GM15510 (cell line): ENCODE data around the gene TERB1.

Experiments used
- POLR2A ChIP-seq: IDR thresholded peaks from 3 replicates; pipeline ENCODE4 v1.6.1; 2011; ENCODE audit warnings: borderline replicate concordance; ENCODE audit not compliant: insufficient read length; ENCODE audit errors: extremely low read depth

Gene TERB1

DNA sequence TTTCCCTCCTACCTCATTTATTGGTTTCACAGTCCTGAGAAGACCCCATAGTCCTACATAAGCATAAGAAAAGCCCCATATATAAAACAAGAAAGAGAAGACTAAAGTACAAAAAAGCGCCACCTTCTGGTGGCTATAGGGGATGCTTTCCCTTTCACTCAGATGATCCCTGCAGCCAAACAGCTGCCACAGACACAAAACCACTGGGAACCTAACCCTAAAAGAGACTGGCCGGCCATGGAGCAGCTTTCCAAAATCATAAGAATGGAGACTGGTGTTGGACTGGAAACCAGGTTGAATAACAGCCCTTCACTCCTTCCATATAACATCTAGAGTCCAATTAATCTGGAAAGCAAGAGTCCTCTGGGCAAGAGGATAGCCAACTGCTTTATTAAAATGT, 61.4 kb downstream of the TERB1 start:
- no peak for TF ChIP-seq POLR2A

DNA sequence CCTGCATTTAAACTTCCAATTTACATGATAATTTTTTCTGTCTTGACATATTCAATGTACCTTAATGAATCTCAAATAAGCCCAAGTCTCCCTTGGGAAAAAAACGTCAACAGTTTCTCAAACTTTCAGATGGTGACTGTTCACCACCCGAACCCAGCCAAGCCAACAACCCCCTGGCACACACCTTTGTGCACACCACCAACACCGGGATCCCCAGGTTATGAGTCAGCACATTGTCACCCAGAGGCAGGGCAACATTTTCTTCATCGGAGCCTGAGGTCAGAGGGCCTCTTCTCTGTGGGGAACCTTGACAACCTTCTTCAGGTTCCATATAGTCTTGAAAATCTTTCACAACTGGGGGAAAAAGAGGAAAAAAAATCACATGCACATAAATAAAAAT, 65.5 kb downstream of the TERB1 start:
- TF ChIP-seq POLR2A, result no peak

DNA sequence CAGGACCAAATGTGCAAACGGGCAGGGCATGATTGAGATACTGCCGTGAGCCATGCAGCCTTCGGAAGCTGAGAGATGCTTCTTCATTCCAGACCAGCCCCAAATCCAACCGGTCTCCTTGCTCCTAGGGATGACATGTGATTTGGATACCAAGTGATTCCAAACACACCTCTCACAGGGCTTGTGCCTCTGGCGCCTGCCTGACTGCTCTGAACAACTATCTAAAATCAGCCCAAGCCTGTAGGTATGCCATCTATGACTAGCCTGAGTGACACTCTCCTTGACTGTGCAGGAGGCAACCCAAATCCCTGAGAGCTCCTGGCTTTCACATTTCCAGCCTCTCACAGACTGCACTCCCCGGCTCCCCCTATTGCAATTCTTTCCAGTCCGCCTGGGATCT, 70.3 kb downstream of the TERB1 start:
- no peak for TF ChIP-seq POLR2A

DNA sequence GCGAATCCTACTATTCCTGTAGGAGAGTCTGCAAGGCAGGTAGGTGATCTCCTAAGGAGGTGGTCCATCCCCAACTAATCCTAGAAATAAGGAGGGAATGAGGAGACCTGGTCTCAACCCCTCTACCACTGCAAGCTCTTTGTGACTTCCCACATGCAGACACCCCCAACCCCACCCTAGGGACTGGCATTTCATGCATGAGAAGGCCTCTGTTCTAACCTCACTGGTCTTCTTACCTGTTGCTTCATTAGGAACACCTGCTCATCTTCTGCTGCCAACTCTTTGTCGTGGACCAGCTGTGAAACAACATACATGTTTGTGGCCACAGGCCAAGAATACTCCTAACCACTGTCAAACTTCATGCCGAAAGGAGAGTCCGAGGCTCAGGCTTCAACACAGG, 72.6 kb downstream of the TERB1 start:
- TF ChIP-seq POLR2A, result no peak

DNA sequence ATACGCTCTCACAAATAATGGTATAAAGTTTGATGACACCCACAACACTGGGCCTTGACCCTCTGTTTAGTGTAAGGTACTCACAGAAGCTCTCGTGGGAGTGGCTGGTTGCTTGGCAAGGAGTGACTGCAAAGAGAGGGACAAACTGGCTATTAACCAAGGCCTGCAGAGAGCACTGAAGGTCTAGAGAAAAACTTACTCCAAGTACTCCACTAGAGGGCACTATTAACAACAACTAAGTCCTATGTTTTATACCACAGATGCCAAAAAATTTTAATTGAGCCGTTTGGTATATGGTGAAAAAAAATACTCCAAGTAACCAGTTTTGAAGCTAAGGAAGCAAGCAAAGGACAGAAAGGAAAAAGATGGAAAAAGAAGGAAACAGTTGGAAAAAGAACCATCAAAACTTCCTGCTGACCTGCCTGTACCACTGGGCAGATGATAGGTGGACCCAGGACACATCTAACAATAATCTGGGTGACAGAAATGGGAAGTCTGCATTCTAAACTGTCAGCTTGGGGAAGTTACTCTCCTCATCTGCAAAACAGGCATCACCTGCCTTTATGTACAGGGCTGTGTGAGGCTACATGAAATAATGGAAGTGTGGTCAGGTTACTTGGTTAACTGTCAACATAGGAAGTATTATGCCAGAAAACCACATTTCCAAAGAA, 73.1 kb downstream of the TERB1 start:
- TF ChIP-seq POLR2A, result no peak

DNA sequence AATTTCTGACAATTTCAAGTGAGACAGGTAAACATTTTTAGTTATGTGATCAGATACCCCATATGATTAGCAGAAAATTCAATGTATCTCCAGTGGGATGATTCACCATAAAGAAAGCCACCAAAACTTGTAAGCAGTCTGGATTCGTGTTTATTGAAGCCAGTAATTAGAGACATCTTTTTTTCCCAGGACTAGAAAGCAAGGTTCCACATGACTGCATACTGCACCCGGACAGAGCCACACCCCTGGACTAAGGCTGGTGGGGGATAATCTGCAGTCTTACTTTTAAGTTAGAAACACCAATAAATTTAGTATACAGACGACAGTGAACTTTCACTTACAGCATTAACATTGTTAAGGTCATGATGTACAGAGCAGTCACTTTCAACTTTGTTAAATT, 80.6 kb downstream of the TERB1 start:
- TF ChIP-seq POLR2A, result no peak

DNA sequence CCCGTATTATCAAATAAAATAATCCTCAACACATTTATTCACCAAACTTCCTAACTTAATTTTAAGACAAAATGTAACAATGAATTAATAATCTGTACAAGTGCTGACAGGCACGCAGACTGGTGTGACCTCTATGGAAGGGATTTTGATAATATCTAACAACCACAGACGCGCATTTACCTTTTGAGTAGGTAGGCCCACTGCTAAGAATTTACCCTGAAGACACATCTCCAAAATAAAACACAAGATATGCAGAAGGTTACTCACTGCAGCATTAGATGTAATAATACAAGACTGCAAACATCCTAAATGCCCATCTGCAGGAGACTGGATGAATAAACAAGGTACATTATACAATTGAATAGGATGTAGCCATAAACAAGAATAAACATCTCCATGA, 82.1 kb downstream of the TERB1 start:
- TF ChIP-seq POLR2A, result no peak

DNA sequence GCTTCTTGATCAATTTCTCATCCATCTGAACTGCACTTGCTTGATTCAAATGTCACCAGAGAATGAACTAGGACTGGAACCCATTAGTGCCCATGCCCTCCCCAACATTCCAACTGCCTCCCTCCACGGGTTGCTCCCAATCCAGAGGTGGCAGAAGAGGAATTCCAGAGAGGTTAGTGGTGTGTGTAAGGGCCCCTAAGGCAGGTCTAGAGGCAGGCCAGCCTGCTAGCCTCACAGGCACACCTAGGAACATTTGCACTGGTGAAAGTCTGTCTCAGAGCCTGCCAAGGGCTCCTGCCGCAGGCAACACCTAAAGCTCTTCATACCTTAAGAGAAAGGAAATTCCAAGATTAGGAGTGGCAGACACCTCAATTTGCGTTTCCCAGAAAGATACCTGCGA, 83.6 kb downstream of the TERB1 start:
- no peak for TF ChIP-seq POLR2A

DNA sequence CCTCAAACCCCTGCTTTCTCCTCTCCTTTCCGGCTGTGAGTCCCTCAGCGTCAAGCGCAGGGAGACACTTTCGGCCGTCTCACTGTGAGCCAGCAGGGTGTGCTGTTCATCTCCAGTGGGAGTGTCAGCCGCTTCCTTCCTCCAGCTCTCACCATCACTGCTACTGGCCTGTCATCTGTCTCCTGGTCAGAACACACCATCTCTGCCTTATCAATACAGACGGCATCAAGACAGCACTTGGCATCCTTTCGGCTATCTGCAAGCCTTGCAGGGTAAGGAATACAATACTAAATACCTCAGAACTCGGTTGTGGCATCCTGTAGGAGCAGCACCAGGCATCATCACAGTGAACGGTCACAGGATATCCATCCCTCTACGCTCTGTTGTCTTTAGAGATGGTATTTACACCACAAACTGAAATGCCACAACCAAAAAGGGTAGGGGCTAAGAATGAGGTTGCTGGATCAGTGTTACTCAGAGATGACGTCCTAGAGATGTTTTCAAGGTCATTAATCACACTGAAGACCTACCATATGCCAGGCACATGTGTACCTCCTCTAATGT, 84.2 kb downstream of the TERB1 start:
- TF ChIP-seq POLR2A, result no peak

DNA sequence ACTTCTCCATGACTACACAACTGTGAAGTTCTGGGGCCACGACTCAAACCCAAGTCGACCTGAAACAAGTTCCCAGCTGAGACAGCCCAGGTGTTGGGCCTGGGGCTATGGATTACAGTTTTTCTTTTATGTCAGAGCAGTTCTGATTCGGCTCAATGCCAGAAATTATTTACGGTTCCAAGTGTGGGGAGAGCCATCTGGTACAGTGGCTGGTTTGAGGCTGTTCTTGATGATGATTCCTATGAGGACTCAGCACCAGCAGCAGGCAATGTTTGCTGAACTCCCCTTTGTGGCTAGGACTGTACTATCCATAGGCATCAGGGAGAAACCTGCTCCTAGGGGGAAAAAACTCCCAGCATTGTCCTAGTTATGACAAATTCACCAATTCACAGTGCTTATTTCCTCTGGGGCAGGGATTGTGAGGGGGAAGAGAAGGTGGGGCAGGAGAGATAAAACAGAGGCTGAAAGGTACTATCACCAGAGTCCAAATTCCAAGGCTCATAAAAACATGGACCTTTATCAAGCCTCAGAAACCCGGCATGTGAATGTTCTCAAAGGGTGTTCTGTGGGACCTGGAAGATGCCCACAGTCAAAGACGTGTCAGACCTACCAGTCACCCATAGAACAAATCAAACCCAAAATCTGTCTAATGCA, 86.6 kb downstream of the TERB1 start:
- TF ChIP-seq POLR2A, result no peak

DNA sequence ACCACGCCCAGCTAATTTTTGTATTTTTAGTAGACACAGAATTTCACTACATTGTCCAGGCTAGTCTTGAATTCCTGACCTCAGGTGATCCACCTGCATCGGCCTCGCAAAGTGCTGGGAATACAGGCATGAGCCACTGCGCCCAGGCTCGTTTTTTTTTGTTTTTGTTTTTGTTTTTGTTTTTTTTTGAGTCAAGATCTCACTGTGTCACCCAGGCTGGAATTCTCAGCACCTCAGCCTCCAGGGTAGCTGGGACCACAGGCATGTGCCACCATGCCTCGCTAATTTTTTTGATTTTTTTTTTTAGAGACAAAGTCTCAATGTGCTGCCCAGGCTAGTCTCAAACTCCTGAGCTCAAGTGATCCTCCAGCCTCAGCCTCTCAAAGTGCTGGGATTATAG, 87.3 kb downstream of the TERB1 start:
- no peak for TF ChIP-seq POLR2A

DNA sequence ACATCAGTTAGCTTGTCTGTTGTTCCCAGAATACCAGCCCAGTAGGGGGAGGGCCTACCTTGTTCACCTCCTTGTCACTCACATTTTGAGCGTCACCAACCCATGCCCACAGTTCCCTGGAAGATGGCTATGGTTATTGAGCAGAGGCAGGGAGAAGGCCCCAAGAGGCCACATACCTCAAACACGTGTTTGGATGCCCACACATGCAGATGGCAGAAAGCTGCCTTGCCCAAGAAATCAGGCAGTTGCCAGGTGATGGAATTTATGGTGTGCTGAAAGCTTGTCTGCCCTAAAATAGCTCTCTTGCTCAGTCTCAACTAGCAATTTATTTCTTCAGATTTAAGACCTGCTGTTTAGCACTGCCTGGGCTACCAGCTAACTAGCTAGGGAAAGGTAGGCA, 88.3 kb downstream of the TERB1 start:
- no peak for TF ChIP-seq POLR2A

DNA sequence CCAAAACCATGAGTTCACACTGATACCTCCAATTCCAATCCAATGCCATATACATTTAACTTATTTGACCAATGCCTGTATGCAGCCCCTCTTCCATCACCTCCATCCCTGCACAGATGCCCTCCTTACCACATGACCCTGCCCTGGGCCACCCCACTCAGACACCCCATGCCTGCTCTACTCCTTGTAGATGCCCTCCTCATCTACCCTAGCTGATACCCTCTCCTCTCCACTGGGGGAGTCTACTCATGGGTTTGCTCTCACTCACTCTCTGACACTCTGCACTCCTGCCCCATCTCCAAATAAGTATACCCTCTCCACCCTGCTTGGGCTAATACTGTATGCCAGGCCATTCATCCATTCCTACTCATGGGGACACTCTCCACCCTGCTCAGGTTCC, 88.9 kb downstream of the TERB1 start:
- no peak for TF ChIP-seq POLR2A

DNA sequence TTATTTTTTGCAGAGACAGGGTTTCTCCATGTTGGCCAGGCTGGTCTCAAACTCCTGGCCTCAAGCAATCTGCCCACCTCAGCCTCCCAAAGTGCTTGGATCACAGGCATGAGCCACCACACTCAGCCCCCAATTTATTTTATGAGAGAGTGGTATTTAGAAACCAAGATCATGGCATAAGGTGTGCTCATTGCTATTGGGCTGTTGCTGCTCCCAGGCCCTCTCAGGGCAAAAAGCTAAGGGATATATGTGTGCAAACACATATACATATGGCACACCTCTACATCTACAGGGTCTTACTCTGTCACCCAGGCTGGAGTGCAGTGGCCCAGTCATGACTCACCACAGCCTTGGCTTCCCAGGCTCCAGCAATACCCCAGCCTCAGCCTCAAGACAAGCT, 89.8 kb downstream of the TERB1 start:
- no peak for TF ChIP-seq POLR2A

DNA sequence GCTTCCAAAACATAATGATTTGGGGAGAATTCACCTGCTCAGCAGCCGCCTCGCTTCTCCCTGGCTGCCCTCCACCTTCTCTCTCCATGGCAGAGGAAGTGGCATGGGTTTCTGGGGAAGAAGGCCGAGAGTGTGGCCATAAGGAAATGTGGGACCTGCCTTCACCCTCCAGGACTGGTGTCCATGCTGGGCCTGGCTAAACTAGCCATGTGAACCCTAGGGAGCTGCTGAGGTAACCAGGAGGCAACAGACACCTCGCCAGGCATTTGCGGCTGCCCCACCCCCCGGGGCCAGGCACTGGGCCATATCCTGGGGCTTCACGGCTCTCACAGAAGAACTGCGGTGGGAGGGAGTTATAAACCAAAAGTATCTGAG, 94.9 kb downstream of the TERB1 start:
- TF ChIP-seq POLR2A, result no peak

DNA sequence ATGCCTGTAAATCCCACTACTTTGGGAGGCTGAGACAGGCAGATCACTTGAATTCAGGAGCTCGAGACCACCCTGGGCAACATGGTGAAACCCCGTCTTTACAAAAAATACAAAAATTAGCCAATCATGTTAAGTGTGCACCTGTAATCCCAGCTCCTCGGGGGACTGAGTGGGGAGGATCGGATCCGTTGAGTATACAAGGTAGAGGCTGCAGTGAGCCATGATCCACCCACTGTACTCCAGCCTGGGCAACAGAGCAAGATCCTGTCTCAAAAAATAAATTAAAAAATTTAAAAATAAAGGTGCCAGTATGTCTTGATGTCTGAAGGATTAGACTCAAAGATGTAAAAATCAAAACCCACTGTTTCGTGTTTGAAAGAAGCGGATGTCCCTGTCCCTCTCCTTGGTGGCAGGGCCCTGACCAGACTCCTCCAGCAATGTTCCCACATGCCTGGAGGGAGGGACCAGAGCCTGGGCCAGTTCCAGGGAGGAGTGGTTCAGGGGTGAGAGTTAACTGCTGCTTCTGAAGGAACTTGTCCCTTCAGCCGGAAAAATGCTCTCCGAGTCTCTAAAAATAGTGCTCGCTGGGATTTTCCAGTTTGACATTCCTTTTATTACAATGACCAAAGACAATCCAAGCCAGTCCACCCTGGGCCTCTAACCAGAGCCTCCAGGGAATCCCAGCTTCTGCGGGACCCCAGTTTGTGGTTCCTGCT, 95.4 kb downstream of the TERB1 start:
- TF ChIP-seq POLR2A, result no peak
